Measurements from ENCODE around the gene TIGD7.
"Not testable (repeated sequence)": the region's sequence is repeated elsewhere in the genome, so short reads cannot be mapped to it uniquely, and the experiment has no call there.

The TIGD7 gene

DNA sequence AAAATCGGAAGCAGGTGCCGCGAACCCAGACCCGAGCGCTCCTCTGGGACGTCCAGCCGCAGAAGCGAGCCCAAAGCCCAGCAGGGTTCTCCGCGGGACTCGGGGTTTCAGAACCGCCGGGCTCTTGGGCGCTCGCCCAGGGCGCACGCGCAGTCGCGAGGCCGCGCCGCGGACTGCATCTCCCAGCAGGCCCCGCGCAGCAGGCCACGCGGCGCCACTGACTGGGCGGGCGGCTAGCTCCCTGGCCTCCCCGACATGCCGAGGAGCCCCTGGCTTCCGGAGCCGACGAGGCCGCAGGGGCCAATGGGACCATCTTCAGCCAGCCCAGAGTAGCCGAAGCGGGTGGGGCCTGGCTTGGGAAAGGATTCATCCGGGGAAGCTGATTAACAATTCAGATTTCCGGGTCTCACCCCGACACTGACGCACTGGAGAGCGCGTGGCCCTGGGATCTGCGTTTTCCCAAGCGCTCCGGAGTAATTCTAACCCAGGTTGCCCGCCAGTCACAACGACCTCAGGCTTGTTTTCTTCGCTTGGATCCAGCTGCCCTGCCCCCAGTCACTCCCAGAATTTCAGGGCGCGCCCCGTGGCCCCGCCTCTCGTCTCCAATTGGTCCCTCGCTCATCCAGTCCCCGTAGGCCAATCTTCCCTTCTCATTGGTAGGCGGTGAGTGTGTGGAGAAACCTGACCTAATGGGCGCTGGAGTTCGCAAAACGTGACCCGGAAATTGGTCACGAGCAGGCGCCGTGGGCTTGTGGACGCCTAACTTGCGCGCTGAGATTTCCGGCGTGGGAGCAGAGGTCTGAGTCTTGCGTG, 22.3 kb downstream of the TIGD7 start, which contains the start of gene ZNF263:
Gene ZNF263 (plus strand): TSS at position 762 of the 813 bp plus-strand sequence. CDS start 328 bp downstream, outside the sequence.
- peak; percentile 71 for FAIRE-seq
- DNase-seq (ENCODE audit: insufficient read length, low spot score), result peak; percentile 96

DNA sequence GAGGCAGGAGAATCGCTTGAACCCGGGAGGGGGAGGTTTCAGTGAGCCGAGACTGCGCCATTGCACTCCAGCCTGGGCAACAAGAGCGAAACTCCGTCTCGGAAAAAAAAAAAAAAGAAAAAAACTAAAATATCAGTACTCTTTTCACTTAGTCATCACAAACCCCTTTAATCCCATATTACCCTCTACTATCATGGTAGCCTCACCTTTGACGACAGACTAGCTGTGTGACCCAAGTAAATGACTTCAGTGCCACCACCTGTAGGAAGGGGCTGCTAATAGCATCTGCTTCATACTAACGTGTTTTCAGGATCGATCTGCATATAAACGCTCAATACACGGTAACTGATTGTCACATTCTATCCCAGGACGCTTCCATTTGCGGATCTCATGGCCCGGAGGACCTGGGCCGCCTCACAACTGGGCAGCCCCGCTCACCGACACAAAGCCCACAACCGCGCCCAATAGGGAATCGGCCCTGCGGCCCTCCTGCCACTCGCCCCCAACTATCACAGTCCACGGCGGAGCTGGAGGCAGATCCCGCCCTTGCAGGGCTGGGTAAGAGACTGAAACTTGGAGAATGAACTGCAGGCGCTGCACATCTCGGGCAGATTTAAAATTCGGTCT, 23.0 kb downstream of the TIGD7 start:
- DNase-seq (ENCODE audit: insufficient read length, low spot score) (peak; percentile 78), FAIRE-seq (no peak)

- DNase-seq (ENCODE audit: insufficient read length, low spot score), result no peak
- no peak for FAIRE-seq
Observed at GRCh38 chr16:3281222-3281820, 23.9 kb downstream of the TIGD7 start.

DNA sequence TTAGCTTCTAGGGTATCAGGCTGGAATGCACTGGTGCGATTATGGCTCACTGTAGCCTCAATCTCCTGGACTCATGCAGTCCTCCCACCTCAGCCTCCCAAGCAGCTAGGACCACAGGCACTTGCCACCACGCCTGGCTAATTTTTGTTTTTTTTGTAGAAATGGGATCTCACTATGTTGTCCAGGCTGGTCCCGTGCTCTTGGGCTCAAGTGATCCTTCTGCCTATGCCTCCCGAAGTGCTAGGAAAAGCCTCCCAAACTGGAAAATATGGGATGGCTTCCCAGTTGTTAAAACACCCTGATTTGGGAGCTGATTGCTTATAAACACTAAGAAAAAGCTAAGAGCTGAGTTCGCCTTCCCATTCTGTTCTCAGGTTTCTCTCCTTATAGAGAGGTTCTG, 28.6 kb downstream of the TIGD7 start:
- DNase-seq (ENCODE audit: insufficient read length, low spot score), result no peak
- no peak for FAIRE-seq

- DNase-seq (ENCODE audit: insufficient read length, low spot score) (no peak), FAIRE-seq (no peak)
Observed at GRCh38 chr16:3274947-3275346, 30.3 kb downstream of the TIGD7 start.

DNA sequence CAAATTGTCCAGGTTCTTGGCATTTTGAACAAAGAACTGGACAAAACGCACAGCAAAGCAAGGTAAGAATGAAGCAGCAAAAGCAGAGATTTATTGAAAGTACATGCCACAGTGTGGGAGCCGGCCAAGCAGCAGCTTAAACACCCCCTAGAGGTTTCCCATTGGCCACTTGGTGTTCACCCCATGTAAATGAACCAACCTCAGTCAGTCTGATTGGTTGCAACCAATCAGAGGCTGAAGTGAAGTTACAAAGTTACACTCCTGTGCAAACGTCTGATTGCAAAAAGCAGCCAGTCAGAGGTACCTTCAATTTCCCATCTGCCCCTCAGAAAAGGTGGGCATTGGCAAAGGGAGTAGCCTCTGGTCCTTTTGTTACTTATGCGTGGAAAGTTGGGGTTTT, 30.7 kb downstream of the TIGD7 start:
- FAIRE-seq, result no peak
- no peak for DNase-seq (ENCODE audit: insufficient read length, low spot score)

DNA sequence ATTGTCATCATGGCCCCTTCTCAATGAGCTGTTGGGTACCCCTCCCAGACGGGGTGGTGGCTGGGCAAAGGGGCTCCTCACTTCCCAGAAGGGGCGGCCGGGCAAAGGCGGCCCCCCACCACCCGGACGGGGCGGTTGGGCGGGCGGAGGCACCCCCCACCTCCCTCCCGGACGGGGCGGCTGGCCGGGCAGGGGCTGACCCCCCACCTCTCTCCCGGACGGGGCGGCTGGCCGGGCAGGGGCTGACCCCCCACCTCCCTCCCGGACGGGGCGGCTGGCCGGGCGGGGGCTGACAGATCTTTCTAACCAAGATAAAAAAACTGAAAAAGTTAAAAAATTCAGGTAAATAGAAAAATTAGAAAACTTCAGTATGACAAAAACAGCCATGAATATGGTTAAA, 33.9 kb downstream of the TIGD7 start:
- not testable (repeated sequence) for FAIRE-seq; DNase-seq (ENCODE audit: insufficient read length, low spot score)

GRCh38 chr16:3270718-3271117, 34.5 kb downstream of the TIGD7 start:
- not testable (repeated sequence) for FAIRE-seq

DNA sequence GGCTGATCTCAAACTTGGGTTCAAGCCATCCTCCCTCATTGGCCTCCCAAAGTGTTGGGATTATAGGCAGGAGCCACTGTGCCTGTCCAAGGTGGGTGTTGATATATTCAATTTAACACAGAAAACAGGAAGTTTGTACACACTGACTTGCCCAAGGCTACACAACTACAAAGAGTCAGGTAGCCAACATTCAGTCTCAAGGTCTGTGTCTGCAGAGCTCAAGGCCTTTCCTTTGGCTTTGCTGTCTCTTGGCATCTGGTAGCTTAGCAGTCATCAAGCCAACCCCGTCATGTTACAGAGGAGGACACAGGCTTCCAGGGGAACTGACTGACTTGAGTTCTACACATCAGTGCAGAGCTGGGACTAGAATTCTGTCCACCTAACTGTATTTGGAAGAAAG, 36.9 kb downstream of the TIGD7 start:
- no peak for FAIRE-seq

More at GRCh38 chr16:3270718-3271117, 34.5 kb downstream of the TIGD7 start:
- DNase-seq (ENCODE audit: insufficient read length, low spot score), result not testable (repeated sequence)

DNA sequence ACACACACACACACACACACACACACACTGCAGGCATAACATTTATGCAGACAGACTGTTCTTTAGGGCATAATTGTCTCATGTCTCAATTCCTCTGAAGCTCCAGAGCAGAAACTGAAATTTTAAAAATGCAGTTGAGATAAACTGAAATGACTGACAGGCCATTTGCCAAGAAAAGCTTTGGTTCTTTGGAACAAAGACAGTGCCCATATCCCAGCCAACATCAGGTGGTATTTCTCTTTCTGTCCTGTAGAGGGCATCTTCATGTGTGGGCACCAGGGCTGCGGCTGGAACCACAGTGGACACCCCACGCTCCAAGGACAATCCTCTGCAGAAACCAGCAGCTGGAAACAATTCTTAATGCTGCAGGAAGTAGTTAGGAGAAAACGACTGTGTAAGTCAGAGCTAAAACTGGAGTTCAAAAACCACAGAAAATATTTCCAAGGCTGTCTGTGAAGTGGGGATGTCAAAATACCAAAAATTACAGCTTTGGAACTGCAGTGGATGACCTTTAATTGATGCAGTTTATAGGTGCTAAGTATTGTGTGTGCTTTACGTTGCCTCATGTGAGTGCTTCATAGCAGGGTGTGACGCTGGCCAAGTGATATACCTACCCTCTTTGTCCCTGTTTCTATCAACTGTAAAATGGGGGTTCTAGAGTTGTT, 38.2 kb downstream of the TIGD7 start:
- FAIRE-seq (no peak), DNase-seq (ENCODE audit: insufficient read length, low spot score) (peak; percentile 36)

More for the DNA sequence above, 36.9 kb downstream of the TIGD7 start:
- DNase-seq (ENCODE audit: insufficient read length, low spot score), result no peak

DNA sequence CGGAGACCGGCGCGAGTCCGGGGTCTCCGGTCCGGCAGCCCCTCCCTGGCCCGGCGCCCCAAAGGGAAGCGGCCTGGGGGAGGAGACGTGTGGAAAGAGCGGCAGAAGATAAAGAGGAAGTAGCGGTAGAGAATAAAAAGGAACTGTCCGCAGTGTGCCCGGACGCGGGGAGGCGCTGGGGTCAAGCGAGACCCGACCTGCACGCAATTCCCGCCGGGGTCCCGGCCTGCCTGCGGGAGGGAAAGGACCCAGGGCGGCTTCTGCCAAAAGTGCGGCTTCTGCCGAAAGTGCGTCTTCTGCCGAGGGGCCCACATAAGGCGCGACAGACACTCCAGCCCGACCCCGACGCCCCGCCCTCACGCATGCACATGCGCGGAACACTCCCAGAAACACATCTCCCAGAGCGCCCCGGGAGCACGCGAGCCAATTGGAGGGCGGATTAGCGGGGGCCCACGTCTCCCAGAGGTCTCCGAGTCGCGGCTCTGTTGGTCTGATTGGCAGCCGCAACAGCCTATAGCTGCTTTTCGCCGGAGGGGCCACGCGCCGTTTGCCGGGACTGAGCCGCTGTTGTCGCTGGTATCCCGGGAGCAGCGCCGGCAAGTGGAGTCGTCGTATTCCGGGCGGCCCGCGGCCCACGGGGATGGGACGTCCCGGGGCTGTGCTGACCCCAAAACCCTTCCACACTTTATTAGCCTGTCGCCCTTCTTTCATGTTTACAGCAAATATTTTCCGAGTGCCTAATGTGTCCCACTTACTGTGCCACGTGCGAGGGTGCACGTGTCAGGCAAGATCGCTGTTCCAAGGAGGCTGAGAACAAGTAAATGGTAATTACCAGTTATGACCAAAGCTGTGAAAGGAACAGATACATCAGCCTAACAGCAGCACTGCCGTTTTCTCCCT, 40.8 kb downstream of the TIGD7 start:
- FAIRE-seq (peak; percentile 91), DNase-seq (ENCODE audit: insufficient read length, low spot score) (peak; percentile 99)

GRCh38 chr16:3262517-3262916, 42.7 kb downstream of the TIGD7 start:
- FAIRE-seq, result no peak
- no peak for DNase-seq (ENCODE audit: insufficient read length, low spot score)

DNA sequence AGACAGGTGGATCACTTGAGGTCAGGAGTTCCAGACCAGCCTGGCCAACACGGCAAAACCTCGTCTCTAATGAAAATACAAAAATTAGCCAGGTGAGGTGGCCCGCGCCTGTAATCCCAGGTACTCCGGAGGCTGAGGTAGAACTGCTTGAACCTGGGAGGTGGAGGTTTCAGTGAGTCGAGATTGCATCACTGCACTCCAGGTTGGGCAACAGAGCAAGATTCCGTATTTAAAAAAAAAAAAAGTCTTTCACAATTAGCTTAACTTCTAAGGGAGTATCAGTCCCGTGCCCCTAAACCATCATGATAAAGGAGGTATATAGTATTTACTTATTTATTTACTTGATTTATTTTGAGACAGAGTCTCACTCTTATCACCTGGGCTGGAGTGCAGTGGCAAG, 45.4 kb downstream of the TIGD7 start:
- FAIRE-seq (no peak), DNase-seq (ENCODE audit: insufficient read length, low spot score) (no peak)

GRCh38 chr16:3256866-3257465, 48.3 kb downstream of the TIGD7 start:
- no peak for DNase-seq (ENCODE audit: insufficient read length, low spot score)
- no peak for FAIRE-seq

GRCh38 chr16:3256146-3256865, 48.9 kb downstream of the TIGD7 start, which contains the start of gene MEFV:
Gene MEFV, minus strand, starts transcription at chr16:3256633. Its CDS starts 46 bp downstream, at chr16:3256587.
- FAIRE-seq (no peak), DNase-seq (ENCODE audit: insufficient read length, low spot score) (no peak)

GRCh38 chr16:3254309-3254708, 50.9 kb downstream of the TIGD7 start:
- DNase-seq (ENCODE audit: insufficient read length, low spot score), result no peak
- no peak for FAIRE-seq

- no peak for FAIRE-seq
- DNase-seq (ENCODE audit: insufficient read length, low spot score), result no peak
Observed at GRCh38 chr16:3252967-3253366, 52.3 kb downstream of the TIGD7 start.

- FAIRE-seq (no peak), DNase-seq (ENCODE audit: insufficient read length, low spot score) (no peak)
Observed at GRCh38 chr16:3249451-3249850, 55.8 kb downstream of the TIGD7 start.

- no peak for DNase-seq (ENCODE audit: insufficient read length, low spot score)
- no peak for FAIRE-seq
Observed at GRCh38 chr16:3249020-3249419, 56.2 kb downstream of the TIGD7 start.
